Activated CD8-positive, alpha-beta T cell treated with anti-CD3 and anti-CD28 coated beads for 36 hours (primary cell): ENCODE measurements around the gene RSPO4. TPM values are rescaled to one million over a fixed set of nuclear protein-coding genes. Genes with fewer than 3 reads are reported as not detected.

Experiments
- ATAC-seq: fragments of 200-7000 bp; cut with Tn5 transposase; one replicate; pipeline ENCODE4 v1.10.0; 2021; ENCODE audit warnings: mild to moderate bottlenecking, moderate library complexity
- CTCF ChIA-PET: fragments of 350-600 bp; sonication (Branson Sonifier 250); formaldehyde crosslinking; loops from one replicate; lab custom pipeline; 2021; ENCODE audit warnings: antibody characterized with exemption; lab: Charles Lee
- POLR2A ChIA-PET: fragments of 350-600 bp; sonication (Branson Sonifier 250); formaldehyde crosslinking; loops from one replicate; lab custom pipeline; 2021; ENCODE audit warnings: antibody characterized with exemption; lab: Charles Lee
- DNase-seq: peaks from one replicate; pipeline ENCODE4 v3.0.0-alpha.2; 2020
- H3K27ac Mint-ChIP-seq: one replicate; pipeline ENCODE4 v1.8.0; 2021; ENCODE audit warnings: mild to moderate bottlenecking, mixed read lengths
- H3K27me3 Mint-ChIP-seq: one replicate; pipeline ENCODE4 v1.8.0; 2021; ENCODE audit warnings: mixed read lengths
- H3K36me3 Mint-ChIP-seq: one replicate; pipeline ENCODE4 v1.8.0; 2021; ENCODE audit warnings: low read depth, mixed read lengths
- H3K4me1 Mint-ChIP-seq: one replicate; pipeline ENCODE4 v1.8.0; 2021; ENCODE audit warnings: low read depth, mixed read lengths
- H3K4me3 Mint-ChIP-seq: one replicate; pipeline ENCODE4 v1.8.0; 2021; ENCODE audit warnings: mild to moderate bottlenecking, moderate library complexity, mixed read lengths
- H3K9me3 Mint-ChIP-seq: one replicate; pipeline ENCODE4 v1.8.0; 2021; ENCODE audit warnings: mixed read lengths
- intact Hi-C: fragments of 100-400 bp; cut with micrococcal nuclease; formaldehyde crosslinking; loops from one replicate; pipeline ENCODE4 v1.10.0; 2022
- total RNA-seq, 2 experiments: library from RNA; stranded (reverse); gene quantifications; one replicate each; pipeline ENCODE4 v1.2.3, GENCODE V29; 2021
- TF ChIP-seq, protein P1 (sequence below): fragments of 200-600 bp; IDR thresholded peaks from one replicate; pipeline ENCODE4 v1.8.0; 2022; ENCODE audit warnings: antibody characterized with exemption, mild to moderate bottlenecking

RSPO4 gene
- total RNA-seq, 2 experiments from 2014 or later: not detected

DNA sequence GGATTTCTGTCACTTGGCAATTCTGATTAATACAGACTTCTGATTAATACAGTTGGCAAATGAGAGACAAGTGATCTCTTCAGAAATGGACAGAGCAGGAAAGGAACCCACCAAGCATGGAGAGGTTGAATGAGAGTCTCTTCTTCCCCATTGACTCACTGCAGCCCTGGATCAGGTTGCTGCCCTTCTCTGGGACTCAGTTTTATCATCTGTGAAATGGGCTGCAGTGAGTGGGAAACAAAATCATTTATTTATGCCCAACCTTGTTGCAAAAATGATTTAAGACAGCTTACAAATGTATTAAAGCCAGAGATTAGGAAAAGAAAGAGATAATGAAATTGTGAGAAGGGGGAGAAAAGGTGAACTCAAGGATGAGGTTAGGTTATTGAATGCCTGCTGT, 20.8 kb upstream of the RSPO4 start:
- TF ChIP-seq, protein P1, sequence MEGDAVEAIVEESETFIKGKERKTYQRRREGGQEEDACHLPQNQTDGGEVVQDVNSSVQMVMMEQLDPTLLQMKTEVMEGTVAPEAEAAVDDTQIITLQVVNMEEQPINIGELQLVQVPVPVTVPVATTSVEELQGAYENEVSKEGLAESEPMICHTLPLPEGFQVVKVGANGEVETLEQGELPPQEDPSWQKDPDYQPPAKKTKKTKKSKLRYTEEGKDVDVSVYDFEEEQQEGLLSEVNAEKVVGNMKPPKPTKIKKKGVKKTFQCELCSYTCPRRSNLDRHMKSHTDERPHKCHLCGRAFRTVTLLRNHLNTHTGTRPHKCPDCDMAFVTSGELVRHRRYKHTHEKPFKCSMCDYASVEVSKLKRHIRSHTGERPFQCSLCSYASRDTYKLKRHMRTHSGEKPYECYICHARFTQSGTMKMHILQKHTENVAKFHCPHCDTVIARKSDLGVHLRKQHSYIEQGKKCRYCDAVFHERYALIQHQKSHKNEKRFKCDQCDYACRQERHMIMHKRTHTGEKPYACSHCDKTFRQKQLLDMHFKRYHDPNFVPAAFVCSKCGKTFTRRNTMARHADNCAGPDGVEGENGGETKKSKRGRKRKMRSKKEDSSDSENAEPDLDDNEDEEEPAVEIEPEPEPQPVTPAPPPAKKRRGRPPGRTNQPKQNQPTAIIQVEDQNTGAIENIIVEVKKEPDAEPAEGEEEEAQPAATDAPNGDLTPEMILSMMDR: no peak
- no peaks in the 10 kb centered on the region for H3K9me3 Mint-ChIP-seq
- no peak overlapping the region for H3K4me3 Mint-ChIP-seq
- H3K4me1 Mint-ChIP-seq: no peaks in the 10 kb centered on the region
- intact Hi-C loops: no loop called here
- H3K36me3 Mint-ChIP-seq: no peaks in the 10 kb centered on the region
- ATAC-seq: no peak
- peaks cover 1% of the 10 kb centered on the region for H3K27me3 Mint-ChIP-seq
- no peak for DNase-seq
- CTCF ChIA-PET: no interaction called here
- H3K27ac Mint-ChIP-seq: no peak overlapping the region
- POLR2A ChIA-PET: no interaction called here

- Mint-ChIP-seq H3K27ac (no peak overlapping the region), H3K4me3 (no peak overlapping the region), H3K4me1 (no peaks in the 10 kb centered on the region), H3K36me3 (no peaks in the 10 kb centered on the region), H3K9me3 (no peaks in the 10 kb centered on the region), H3K27me3 (peaks cover 1% of the 10 kb centered on the region)
- TF ChIP-seq, protein P1: no peak
- DNase-seq (no peak), ATAC-seq (no peak)
- POLR2A ChIA-PET: no interaction called here
- CTCF ChIA-PET: interaction anchor here (0.8 to 1.5 kb wide), 4 partner anchors 9 to 193 kb away, joined by 3 to 6 read pairs (median 4); no protein-coding TSS in a partner anchor
- intact Hi-C loops: no loop called here
Observed at GRCh38 chr20:1020614-1021013, 18.5 kb upstream of the RSPO4 start.

GRCh38 chr20:1019344-1019743, 17.2 kb upstream of the RSPO4 start:
- DNase-seq (no peak), ATAC-seq (no peak)
- Mint-ChIP-seq H3K4me3 (no peak overlapping the region), H3K9me3 (no peaks in the 10 kb centered on the region), H3K27me3 (peaks cover 1% of the 10 kb centered on the region), H3K36me3 (no peaks in the 10 kb centered on the region), H3K27ac (no peak overlapping the region), H3K4me1 (no peaks in the 10 kb centered on the region)
- ChIA-PET POLR2A (no interaction called here), CTCF (interaction anchor here (1.5 kb wide), 2 partner anchors 11 to 63 kb away, joined by 4 to 6 read pairs; no protein-coding TSS in a partner anchor)
- TF ChIP-seq, protein P1: no peak
- intact Hi-C loops: no loop called here

DNA sequence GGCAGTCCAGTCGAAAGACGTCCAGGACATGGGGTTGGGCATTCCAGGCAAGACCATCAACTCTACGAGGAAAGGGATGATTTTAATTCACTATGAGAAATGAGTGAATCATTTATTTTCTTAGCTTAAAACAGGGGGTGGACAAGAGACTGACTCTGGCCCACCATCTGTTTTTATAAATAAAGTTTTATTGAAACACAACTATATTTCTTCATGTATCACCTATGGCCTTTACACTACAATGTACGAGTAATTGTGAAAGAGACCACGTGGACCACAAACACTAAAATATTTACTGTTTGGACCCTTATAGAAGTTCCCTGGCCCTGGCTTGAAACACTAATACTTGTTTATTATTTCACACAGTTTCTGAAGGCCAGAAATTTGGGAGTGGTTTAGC, 15.6 kb upstream of the RSPO4 start:
- H3K9me3 Mint-ChIP-seq: no peaks in the 10 kb centered on the region
- no peaks in the 10 kb centered on the region for H3K36me3 Mint-ChIP-seq
- TF ChIP-seq, protein P1: no peak
- CTCF ChIA-PET: no interaction called here
- intact Hi-C loops: no loop called here
- H3K4me1 Mint-ChIP-seq: no peaks in the 10 kb centered on the region
- ATAC-seq: no peak
- DNase-seq: no peak
- no peak overlapping the region for H3K4me3 Mint-ChIP-seq
- H3K27me3 Mint-ChIP-seq: peaks cover 1% of the 10 kb centered on the region
- H3K27ac Mint-ChIP-seq: no peak overlapping the region
- POLR2A ChIA-PET: no interaction called here

- CTCF ChIA-PET: interaction anchor here (1.3 kb wide), 1 partner anchor 32 kb away, joined by 3 read pairs; no protein-coding TSS in a partner anchor
- intact Hi-C loops: no loop called here
- H3K4me3 Mint-ChIP-seq: no peak overlapping the region
- DNase-seq (no peak), ATAC-seq (no peak)
- H3K9me3 Mint-ChIP-seq: no peaks in the 10 kb centered on the region
- H3K4me1 Mint-ChIP-seq: no peaks in the 10 kb centered on the region
- peaks cover 1% of the 10 kb centered on the region for H3K27me3 Mint-ChIP-seq
- H3K27ac Mint-ChIP-seq: no peak overlapping the region
- POLR2A ChIA-PET: no interaction called here
- TF ChIP-seq, protein P1: no peak
- H3K36me3 Mint-ChIP-seq: no peaks in the 10 kb centered on the region
Observed at GRCh38 chr20:1015181-1015580, 13.1 kb upstream of the RSPO4 start.
